ENCODE data around the gene STARD3NL. TPM values are rescaled to one million over a fixed set of nuclear protein-coding genes. Genes with fewer than 3 reads are reported as not detected.
"Not testable (repeated sequence)": the region's sequence is repeated elsewhere in the genome, so short reads cannot be mapped to it uniquely, and the experiment has no call there.

The STARD3NL gene
- total RNA-seq, 4 donors from 2014 or later = 29.2 to 56.1 (median 48.4) TPM

GRCh38 chr7:38262545-38262944 is 84.5 kb downstream of the STARD3NL start:
- WGBS = 73% methylated on average over 5 of the region's 5 CpGs
- intact Hi-C loops (cut with DNase I) = no loop called here
- no peak overlapping the region for H3K27ac ChIP-seq (replicated peaks in 1 of 4)
- no peaks in the 10 kb centered on the region for H3K9me3 ChIP-seq
- DNase-seq (ENCODE audit: extremely low spot score) = no peak
- H3K4me3 ChIP-seq = no peak overlapping the region
- TF ChIP-seq EP300 (IDR thresholded peaks at IDR 0.05) (no peak), POLR2AphosphoS5 (IDR thresholded peaks at IDR 0.05) (no peak), POLR2A (IDR thresholded peaks at IDR 0.05; ENCODE audit: low read depth) (no peak)
- TF ChIP-seq, protein P1, sequence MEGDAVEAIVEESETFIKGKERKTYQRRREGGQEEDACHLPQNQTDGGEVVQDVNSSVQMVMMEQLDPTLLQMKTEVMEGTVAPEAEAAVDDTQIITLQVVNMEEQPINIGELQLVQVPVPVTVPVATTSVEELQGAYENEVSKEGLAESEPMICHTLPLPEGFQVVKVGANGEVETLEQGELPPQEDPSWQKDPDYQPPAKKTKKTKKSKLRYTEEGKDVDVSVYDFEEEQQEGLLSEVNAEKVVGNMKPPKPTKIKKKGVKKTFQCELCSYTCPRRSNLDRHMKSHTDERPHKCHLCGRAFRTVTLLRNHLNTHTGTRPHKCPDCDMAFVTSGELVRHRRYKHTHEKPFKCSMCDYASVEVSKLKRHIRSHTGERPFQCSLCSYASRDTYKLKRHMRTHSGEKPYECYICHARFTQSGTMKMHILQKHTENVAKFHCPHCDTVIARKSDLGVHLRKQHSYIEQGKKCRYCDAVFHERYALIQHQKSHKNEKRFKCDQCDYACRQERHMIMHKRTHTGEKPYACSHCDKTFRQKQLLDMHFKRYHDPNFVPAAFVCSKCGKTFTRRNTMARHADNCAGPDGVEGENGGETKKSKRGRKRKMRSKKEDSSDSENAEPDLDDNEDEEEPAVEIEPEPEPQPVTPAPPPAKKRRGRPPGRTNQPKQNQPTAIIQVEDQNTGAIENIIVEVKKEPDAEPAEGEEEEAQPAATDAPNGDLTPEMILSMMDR (IDR thresholded peaks at IDR 0.05) = no peak
- peaks cover 0 to 8% (median 0%) of the 10 kb centered on the region in 4 donors for H3K4me1 ChIP-seq
- H3K36me3 ChIP-seq = no peaks in the 10 kb centered on the region
- H3K27me3 ChIP-seq = no peaks in the 10 kb centered on the region

- H3K4me1 ChIP-seq; H3K4me3 ChIP-seq; H3K27me3 ChIP-seq; intact Hi-C loops (cut with DNase I); H3K9me3 ChIP-seq; H3K36me3 ChIP-seq; DNase-seq (ENCODE audit: extremely low spot score); H3K27ac ChIP-seq (replicated peaks in 1 of 4): not testable (repeated sequence)
- 63% methylated on average over 1 of the region's 1 CpG for WGBS
These were observed 85.2 kb downstream of the STARD3NL start for GRCh38 chr7:38263274-38263673.

DNA sequence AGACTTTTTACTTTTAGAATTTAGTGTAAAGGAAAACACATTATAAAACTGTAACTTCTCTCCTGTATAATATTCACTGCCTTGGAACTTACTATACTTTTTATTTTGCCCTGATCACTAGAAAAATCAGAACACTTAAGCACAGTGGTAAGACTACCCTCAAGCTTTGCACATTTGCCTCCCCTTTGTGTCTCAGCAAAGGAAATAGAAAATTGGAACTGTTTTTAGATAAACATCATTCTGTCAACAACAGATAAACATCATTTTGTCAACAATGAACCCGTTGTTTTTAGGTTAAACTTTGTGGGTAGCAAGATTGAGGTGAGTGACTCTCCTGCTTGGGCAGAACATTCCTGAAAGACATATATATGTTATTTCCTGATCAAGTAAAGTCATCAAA is 86.6 kb downstream of the STARD3NL start:
- H3K4me1 ChIP-seq; H3K27me3 ChIP-seq; H3K4me3 ChIP-seq; H3K9me3 ChIP-seq; H3K27ac ChIP-seq (replicated peaks in 1 of 4); DNase-seq (ENCODE audit: extremely low spot score); H3K36me3 ChIP-seq; intact Hi-C loops (cut with DNase I): not testable (repeated sequence)
- WGBS = 60% methylated on average over 1 of the region's 1 CpG

DNA sequence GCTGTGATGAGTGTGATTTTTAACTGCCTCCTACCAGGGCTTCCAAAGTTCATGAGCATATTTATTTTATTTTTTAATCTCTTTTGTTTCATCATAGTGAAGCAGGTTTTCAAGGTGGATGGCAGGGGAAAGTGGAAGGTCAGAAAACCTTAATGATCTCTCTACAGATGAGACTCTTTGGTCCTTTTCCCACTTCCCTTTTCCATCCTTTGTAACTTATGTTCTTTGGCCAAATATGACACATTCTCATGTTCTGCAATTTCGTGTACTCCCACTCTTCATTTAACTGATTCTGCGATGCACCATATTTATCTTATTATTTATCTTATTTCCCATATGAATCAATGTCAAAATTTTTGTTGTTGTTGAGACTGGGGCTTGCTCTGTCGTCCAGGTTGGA is 87.9 kb downstream of the STARD3NL start:
- H3K9me3 ChIP-seq; H3K4me1 ChIP-seq; H3K4me3 ChIP-seq; H3K27me3 ChIP-seq; intact Hi-C loops (cut with DNase I); H3K36me3 ChIP-seq; H3K27ac ChIP-seq (replicated peaks in 1 of 4); DNase-seq (ENCODE audit: extremely low spot score): not testable (repeated sequence)
- 41% methylated on average over 3 of the region's 3 CpGs for WGBS

DNA sequence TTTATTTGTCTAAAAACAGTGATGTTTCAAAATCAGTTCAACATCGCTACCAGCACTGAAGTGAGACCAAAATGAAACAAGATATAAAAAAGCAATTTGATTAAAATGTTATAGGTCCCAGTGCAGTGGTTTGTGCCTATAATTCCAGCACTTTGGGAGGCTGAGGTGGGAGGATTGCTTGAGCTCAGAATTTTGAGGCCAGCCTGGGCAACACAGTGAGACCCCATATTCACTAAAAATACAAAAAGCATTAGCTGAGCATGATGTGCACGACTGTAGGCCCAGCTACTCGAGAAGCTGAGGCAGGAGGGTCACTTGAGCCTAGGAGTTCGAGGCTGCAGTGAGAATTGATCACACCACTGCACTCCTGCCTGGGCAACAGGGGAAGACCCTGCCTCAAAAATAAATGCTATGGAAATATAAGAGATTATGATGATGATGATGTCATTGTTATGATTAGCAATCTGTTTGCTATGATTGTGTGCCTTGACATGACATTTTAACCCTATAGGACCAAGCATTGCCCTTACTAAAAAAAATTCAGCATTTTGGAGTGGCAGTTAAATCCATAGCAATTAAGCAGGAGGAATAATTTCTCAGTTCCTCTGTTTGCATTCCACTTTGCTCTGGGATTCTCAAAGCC is 91.8 kb downstream of the STARD3NL start:
- H3K27ac ChIP-seq (replicated peaks in 1 of 4); DNase-seq (ENCODE audit: extremely low spot score); H3K4me3 ChIP-seq; H3K4me1 ChIP-seq; H3K36me3 ChIP-seq; H3K27me3 ChIP-seq; H3K9me3 ChIP-seq: not testable (repeated sequence)
- intact Hi-C loops (cut with DNase I) = loop anchor here (2.0 kb wide), 1 partner anchor 15 kb away; no protein-coding TSS in a partner anchor
- WGBS = 72% methylated on average over 4 of the region's 4 CpGs

DNA sequence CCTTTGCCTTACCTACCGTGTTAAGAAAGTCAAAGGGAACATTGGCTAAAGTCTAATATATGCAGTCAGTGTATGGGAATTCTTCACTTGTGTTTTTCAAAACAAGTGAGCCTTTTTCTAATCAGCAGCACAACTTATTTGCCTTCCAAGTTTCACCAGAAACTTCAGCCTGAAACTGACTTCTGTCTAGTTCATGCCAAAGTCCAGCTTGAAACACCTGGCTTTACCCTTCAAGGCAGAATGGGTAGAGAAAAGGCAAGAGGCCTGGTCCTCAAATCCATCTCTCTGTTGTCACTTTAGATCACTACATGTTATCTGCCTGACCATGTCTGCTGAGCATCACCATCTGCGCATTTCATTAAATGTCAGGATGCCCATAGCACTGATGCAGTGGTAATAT is 92.4 kb downstream of the STARD3NL start:
- H3K27me3 ChIP-seq; H3K9me3 ChIP-seq; DNase-seq (ENCODE audit: extremely low spot score); H3K4me3 ChIP-seq; H3K4me1 ChIP-seq; H3K36me3 ChIP-seq; H3K27ac ChIP-seq (replicated peaks in 1 of 4); intact Hi-C loops (cut with DNase I): not testable (repeated sequence)
- 94% methylated on average over 1 of the region's 2 CpGs for WGBS

- no peak for TF ChIP-seq EP300 (IDR thresholded peaks at IDR 0.05)
- TF ChIP-seq POLR2AphosphoS5 (IDR thresholded peaks at IDR 0.05) = no peak
- TF ChIP-seq, protein P1 (IDR thresholded peaks at IDR 0.05) = no peak
- no peak for TF ChIP-seq POLR2A (IDR thresholded peaks at IDR 0.05; ENCODE audit: low read depth)
- Histone ChIP-seq H3K4me3 (no peak within 1 kb of the TSS), H3K4me1 (no peaks in the 10 kb centered on the region), H3K36me3 (no peaks in the 10 kb centered on the region), H3K9me3 (no peaks in the 10 kb centered on the region), H3K27ac (replicated peaks in 1 of 4) (no peak within 1 kb of the TSS), H3K27me3 (no peaks in the 10 kb centered on the region)
- WGBS = 87% methylated on average over 2 of the region's 2 CpGs
- no peak for DNase-seq (ENCODE audit: extremely low spot score)
- intact Hi-C loops (cut with DNase I) = no loop called here
These were observed 95.4 kb downstream of the STARD3NL start, which contains the start of gene TARP for GRCh38 chr7:38273286-38273995. TSS of gene TARP (minus strand) at chr7:38273636.
